GM08714 (cell line): ENCODE results near the gene FLOT2.
"Not testable (repeated sequence)": the region's sequence is repeated elsewhere in the genome, so short reads cannot be mapped to it uniquely, and the experiment has no call there.

ENCODE experiments used
- H3K4me3 ChIP-seq: fragments of 200-500 bp; sonication (Bioruptor generic); 2 replicates; pipeline ENCODE4 v1.5.1; 2014; ENCODE audit warnings: mild to moderate bottlenecking, low read length, inconsistent platforms
- ZNF274 ChIP-seq: IDR thresholded peaks from 2 replicates; pipeline ENCODE4 v1.6.1; 2012; ENCODE audit warnings: mild to moderate bottlenecking, low read depth, low read length

FLOT2 gene

DNA sequence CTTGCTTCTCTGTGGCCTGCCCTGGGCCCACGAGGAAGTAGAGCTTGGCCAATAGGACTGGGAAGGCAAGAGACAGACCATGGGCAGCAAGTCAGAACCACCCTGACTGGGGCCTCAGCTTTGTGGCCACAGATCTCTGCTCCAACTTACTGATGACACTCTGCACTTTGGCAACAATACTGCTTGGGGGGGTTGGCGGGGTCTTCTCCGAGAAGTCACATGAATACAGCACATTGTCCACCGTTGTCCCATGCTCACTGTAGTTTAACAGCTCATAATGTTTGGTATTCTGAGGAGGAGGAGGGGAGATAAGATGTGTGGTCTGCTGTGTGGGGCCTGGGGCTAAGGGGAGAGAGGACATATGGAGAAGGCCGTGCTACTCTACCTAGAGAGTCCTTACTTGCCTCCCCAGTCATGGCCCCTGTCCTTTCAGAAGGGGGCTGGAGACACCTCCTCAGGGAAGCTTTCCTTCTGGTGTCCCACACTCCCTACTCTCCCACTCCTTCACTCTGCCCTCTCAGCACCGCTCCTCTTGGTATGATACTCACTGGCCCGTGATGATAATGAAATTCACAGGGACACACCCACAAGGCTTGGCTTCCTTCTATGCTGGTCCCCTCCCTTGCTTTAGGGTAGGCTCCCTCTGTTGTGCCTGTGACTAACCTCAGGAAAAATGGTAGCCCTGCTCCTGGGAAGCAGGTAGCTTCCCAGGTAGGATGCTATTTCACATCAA lies 9.3 kb upstream of the FLOT2 start:
- H3K4me3 ChIP-seq, result no peak overlapping the region
- TF ChIP-seq ZNF274, result no peak

DNA sequence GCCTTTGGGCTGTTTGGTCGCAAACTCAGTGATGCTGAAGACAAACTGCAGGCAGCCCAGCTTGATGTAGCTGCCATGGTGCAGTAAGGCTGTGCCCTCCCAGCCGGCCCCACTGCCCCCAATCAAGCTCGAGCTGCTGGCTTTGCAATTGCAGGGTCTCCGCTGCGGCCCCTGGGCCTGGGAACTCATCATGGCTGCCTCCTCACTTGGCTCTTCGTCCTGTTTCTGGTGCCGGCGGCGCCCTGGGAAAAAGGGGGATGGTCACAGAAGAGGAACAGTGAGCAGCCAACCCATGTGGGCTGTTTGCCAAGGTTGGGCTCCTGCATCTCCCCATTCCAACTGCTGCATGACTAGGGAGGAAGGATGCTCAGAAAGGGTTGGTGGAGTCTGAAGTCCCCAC lies 8.7 kb upstream of the FLOT2 start:
- TF ChIP-seq ZNF274, result no peak
- H3K4me3 ChIP-seq, result no peak overlapping the region

DNA sequence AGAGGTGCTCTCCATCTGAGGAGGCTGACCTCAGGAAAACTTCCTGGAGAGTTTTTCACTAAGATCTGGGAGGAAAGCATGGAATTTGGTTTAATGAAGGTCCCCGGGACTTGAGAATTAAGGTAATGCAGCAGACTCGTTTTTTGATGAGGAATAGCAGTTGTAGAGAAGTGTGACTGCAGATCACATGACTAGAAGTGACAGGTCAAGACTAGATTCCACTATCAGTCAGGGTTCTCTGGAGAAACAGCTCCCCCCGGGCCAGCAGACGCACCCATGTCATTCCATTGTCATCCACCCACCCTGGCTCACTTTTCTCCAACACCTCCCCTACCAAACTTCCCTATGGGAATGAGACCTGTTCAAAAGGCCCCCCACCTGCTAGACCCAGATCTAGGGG lies 7.3 kb upstream of the FLOT2 start:
- no peak for TF ChIP-seq ZNF274
- no peak overlapping the region for H3K4me3 ChIP-seq

DNA sequence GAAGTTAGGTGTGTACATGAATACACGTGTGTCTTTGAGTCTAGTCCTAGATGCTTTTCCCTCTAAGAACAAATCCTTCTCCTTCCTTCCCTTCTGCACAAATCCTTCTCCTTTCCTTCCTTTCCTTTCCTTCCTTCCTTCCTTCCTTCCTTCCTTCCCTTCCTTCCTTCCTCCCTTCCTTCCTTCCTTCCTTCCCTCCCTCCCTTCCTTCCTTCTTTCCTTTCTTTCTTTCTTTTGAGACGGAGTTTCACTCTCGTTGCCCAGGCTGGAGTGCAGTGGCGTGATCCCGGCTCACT lies 6.0 kb upstream of the FLOT2 start:
- H3K4me3 ChIP-seq, result not testable (repeated sequence)

GRCh38 chr17:28902819-28903545 lies 5.4 kb upstream of the FLOT2 start, which contains the start of gene DHRS13:
TSS of gene DHRS13 (minus strand) at chr17:28903079. CDS start at chr17:28902944, 135 bp downstream.
- no peak for TF ChIP-seq ZNF274
- peak within 1 kb of the TSS; percentile 70 for H3K4me3 ChIP-seq

DNA sequence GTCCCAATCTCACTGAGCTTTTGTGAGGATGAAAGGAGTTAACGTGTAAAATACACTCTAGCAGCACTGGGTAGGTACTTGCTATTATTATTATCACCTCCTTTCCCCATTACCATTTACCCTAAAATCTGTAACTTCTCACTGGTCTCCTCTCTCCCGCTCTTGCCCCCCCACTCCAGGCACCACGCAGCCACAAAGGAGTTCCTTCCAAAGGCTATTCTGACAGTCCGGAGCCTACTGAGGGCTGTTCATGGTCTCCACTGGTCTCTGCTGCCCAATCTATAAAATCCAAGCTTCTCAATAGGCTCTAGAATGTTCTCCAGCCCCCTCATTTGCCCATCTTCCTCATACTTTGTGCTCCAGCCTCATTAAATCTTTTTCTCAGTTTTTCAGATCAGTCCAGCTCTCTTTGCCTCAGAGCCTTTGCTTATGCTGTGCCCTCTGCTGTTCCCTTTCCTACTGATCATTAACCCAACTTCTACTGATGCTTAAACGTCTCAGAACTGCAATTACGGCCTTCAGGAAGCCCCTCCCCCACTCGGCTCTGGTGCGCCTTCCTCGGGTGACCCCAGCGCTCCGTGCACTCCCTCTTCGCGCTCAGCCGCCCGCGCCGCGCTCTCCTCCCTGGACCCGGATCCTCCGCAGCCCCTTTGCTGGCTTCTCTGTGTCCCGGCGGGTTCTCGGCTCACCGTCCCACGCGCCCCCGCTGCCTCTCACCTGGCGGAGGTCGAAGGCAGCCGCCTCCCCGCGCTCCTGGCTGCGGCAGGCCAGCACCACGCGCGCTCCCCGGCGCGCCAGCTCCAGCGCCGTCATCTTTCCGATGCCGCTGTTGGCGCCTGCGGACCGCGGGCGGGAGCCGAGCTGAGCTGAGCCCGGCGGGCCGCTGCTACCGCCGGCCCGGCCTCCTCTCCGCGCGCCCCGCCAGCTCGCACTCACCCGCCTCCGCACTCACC lies 4.6 kb upstream of the FLOT2 start:
- TF ChIP-seq ZNF274, result no peak

GRCh38 chr17:28900986-28901726 lies 3.6 kb upstream of the FLOT2 start:
- no peak overlapping the region for H3K4me3 ChIP-seq
- TF ChIP-seq ZNF274, result no peak

More for the DNA sequence above, 4.6 kb upstream of the FLOT2 start:
- peak overlapping the region; percentile 70 for H3K4me3 ChIP-seq

- no peak overlapping the region for H3K4me3 ChIP-seq
- no peak for TF ChIP-seq ZNF274
Observed at GRCh38 chr17:28899212-28899815, 1.8 kb upstream of the FLOT2 start.

- no peak overlapping the region for H3K4me3 ChIP-seq
- TF ChIP-seq ZNF274, result no peak
Observed at GRCh38 chr17:28898527-28898955, 1.0 kb upstream of the FLOT2 start.

DNA sequence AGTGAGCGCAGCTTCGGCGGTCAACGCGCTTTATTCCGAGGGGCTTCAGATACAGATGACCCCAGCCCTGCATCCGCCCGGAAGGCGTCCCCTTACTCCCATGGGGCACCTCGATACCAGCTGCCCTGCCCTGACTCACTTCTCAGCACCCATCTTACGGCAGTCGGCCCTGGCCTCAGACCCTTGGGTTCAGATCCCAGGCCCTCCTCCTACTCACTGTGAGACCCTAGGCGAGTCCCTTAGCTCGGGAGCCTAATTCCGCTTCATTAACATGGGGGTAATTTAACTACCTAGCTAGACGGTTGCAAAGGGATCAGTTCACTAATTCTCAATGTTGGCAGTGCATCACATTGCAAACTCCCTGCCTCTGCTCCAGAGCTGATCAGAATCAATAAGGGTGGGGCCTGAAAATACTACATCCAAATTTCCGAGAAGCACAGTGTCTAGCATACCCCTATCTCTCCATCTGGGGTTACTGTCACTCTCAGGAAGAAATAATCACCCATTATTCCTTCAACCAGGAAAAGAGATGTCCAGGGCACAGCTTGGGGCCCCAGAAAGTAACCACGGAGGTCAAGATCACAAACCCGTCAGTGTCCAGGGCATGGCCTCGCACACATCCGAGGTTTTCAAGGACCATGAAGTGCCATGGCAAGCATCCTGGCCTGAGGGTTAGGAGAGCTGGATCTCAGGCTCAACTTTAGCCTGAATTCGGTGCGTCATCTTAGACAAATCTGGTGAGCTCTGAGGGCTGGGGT lies 415 bp upstream of the FLOT2 start:
- H3K4me3 ChIP-seq, result peak overlapping the region; percentile 63; the same call in 1 of the 2 replicates
- TF ChIP-seq ZNF274, result no peak

DNA sequence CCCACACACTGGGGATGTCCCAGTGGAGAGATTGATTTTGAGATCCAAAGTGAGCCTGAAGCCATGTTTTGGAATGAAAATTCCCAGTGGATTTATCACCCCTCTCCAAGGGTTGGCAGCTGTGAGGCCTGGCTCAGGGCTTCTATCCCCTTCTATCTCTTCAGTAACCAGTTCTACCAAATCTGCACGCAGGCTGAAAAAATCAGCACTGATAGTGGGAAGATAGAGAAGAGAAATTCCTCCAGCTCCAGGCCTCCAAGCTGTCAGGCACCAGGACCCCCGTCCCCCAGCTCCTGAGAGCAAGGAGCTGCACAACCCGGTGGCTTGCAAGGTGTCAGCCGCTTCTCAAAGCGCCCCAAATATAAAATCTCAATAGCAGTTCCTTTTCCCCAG lies 1.0 kb downstream of the FLOT2 start:
- H3K4me3 ChIP-seq, result peak overlapping the region; percentile 63
- no peak for TF ChIP-seq ZNF274

- peak overlapping the region; percentile 63 for H3K4me3 ChIP-seq
Observed at GRCh38 chr17:28895794-28896447, 1.6 kb downstream of the FLOT2 start.

GRCh38 chr17:28893248-28894183 lies 4.0 kb downstream of the FLOT2 start:
- H3K4me3 ChIP-seq, result peak overlapping the region; percentile 60; the same call in 1 of the 2 replicates

More at GRCh38 chr17:28895794-28896447, 1.6 kb downstream of the FLOT2 start:
- no peak for TF ChIP-seq ZNF274
